ENCODE measurements around the gene KANSL1. TPM values are rescaled to one million over a fixed set of nuclear protein-coding genes. Genes with fewer than 3 reads are reported as not detected.

The KANSL1 gene
- total RNA-seq, 1 donor from 2014 or later: 121 TPM

DNA sequence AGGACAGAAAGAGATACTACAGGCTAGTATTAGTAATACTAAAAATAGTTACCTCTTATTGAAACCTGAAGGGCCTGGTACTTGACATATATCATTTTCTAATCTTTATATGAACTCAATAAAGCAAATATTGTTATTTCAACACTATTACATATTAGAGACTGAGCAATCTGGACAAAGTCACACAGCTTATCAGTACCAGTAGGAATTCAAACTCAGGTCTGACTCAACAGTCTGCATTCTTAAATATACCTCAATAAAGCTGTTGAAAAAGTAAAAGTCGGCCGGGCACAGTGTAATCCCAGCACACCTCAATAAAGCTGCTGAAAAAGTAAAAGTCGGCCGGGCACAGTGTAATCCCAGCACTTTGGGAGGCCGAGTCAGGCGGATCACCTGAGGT, 67.4 kb downstream of the KANSL1 start:
- H3K9me3 Mint-ChIP-seq: no peaks in the 10 kb centered on the region

DNA sequence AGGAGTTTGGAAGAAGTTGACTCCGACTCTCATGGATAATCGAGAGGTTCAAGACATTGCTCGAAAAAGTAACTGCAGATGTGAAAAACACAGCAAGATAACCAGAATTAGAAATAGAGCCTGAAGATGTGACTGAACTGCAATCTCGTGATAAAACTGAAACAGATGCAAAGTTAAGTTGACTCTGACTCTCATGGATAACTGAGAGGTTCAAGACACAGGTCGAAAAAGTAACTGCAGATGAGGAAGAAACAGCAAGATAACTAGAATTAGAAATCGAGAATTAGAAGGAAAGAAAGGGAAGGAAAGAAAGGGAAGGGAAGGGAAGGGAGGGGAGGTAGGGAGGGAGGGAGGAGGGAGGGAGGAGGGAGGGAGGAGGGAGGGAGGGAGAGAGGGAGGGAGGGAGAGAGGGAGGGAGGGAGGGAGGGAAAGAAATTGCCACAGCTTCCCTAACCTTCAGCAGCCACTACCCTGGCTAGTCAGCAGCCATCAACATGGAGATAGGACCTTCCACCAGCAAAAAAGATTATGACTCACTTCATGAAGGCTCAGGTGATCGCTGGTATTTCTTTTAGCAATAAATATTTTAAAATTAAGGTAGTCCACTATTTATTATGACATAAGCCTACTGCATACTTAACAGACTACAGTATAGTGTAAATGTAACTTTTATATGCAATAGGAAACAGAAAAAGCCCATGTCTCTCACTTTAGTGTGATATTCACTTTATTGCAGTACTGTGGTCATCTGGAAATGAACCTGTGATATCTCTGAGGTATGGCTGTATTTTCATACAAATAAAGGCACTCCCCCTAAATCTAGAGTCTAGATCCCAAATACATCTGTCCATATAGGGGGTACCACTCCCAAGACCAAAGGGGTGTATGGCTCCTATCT, 68.3 kb downstream of the KANSL1 start:
- H3K27me3 Mint-ChIP-seq (ENCODE audit: low read depth): no peaks in the 10 kb centered on the region
- no peak overlapping the region for H3K27ac Mint-ChIP-seq (ENCODE audit: unreplicated experiment)
- H3K36me3 Mint-ChIP-seq (ENCODE audit: low read depth): no peaks in the 10 kb centered on the region
- no peak overlapping the region for H3K4me3 Mint-ChIP-seq
- TF ChIP-seq, protein P1, sequence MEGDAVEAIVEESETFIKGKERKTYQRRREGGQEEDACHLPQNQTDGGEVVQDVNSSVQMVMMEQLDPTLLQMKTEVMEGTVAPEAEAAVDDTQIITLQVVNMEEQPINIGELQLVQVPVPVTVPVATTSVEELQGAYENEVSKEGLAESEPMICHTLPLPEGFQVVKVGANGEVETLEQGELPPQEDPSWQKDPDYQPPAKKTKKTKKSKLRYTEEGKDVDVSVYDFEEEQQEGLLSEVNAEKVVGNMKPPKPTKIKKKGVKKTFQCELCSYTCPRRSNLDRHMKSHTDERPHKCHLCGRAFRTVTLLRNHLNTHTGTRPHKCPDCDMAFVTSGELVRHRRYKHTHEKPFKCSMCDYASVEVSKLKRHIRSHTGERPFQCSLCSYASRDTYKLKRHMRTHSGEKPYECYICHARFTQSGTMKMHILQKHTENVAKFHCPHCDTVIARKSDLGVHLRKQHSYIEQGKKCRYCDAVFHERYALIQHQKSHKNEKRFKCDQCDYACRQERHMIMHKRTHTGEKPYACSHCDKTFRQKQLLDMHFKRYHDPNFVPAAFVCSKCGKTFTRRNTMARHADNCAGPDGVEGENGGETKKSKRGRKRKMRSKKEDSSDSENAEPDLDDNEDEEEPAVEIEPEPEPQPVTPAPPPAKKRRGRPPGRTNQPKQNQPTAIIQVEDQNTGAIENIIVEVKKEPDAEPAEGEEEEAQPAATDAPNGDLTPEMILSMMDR (conservative IDR thresholded peaks at IDR 0.05): no peak
- H3K4me1 Mint-ChIP-seq: peaks cover 56% of the 10 kb centered on the region
- H3K9me3 Mint-ChIP-seq: no peaks in the 10 kb centered on the region
- no peak for DNase-seq (ENCODE audit: low read depth, low spot score)

More for the DNA sequence above, 67.4 kb downstream of the KANSL1 start:
- H3K27me3 Mint-ChIP-seq (ENCODE audit: low read depth): no peaks in the 10 kb centered on the region
- no peak for DNase-seq (ENCODE audit: low read depth, low spot score)
- H3K4me1 Mint-ChIP-seq: peaks cover 61% of the 10 kb centered on the region
- no peak overlapping the region for H3K4me3 Mint-ChIP-seq
- TF ChIP-seq, protein P1 (conservative IDR thresholded peaks at IDR 0.05): no peak
- no peaks in the 10 kb centered on the region for H3K36me3 Mint-ChIP-seq (ENCODE audit: low read depth)
- H3K27ac Mint-ChIP-seq (ENCODE audit: unreplicated experiment): no peak overlapping the region

DNA sequence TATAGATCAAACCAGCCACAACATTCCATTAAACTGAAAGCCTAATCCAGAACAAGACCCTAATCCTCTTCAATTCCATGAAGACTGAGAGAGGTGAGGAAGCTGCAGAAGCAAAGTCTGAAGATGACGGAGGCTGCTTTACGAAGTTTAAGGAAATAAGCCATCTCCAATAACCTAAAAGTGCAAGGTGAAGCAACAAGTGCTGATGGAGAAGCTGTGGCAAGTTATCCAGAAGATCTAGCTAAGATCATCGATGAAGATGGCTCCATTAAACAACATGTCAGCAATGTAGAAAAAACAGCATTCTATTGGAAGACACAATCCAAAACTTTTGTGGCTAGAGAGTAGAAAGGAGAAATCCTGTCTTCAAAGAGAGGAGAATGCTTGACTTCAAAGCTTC, 69.6 kb downstream of the KANSL1 start:
- no peaks in the 10 kb centered on the region for H3K27me3 Mint-ChIP-seq (ENCODE audit: low read depth)
- DNase-seq (ENCODE audit: low read depth, low spot score): no peak
- no peaks in the 10 kb centered on the region for H3K9me3 Mint-ChIP-seq
- H3K36me3 Mint-ChIP-seq (ENCODE audit: low read depth): no peaks in the 10 kb centered on the region
- TF ChIP-seq, protein P1 (conservative IDR thresholded peaks at IDR 0.05): no peak
- H3K4me1 Mint-ChIP-seq: peaks cover 55% of the 10 kb centered on the region
- H3K27ac Mint-ChIP-seq (ENCODE audit: unreplicated experiment): no peak overlapping the region
- H3K4me3 Mint-ChIP-seq: no peak overlapping the region

DNA sequence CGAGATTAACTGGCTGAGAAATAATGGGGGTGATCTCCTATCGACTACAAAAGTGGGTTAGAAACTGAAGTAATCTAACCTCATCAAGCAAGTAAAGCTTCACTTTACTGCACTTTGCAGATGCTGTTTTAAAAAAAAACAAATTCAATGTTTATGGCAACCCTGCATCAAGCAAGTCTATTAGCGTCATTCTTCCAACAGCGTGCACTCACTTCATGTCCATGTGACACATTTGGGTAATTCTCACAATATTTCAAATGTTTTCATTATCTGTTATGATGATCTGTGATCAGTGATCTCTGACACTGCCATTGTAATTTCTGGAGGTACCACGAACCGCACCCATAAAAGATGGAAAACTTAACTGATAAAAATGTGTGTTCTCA, 70.8 kb downstream of the KANSL1 start:
- Mint-ChIP-seq H3K36me3 (ENCODE audit: low read depth) (no peaks in the 10 kb centered on the region), H3K9me3 (no peaks in the 10 kb centered on the region), H3K4me1 (peaks cover 55% of the 10 kb centered on the region), H3K27ac (ENCODE audit: unreplicated experiment) (no peak overlapping the region), H3K27me3 (ENCODE audit: low read depth) (no peaks in the 10 kb centered on the region), H3K4me3 (no peak overlapping the region)
- TF ChIP-seq, protein P1 (conservative IDR thresholded peaks at IDR 0.05): no peak
- no peak for DNase-seq (ENCODE audit: low read depth, low spot score)

- TF ChIP-seq, protein P1 (conservative IDR thresholded peaks at IDR 0.05): no peak
- Mint-ChIP-seq H3K36me3 (ENCODE audit: low read depth) (no peaks in the 10 kb centered on the region), H3K4me1 (peaks cover 60% of the 10 kb centered on the region), H3K27ac (ENCODE audit: unreplicated experiment) (peak overlapping the region; percentile 64), H3K27me3 (ENCODE audit: low read depth) (no peaks in the 10 kb centered on the region), H3K4me3 (no peak overlapping the region), H3K9me3 (no peaks in the 10 kb centered on the region)
- DNase-seq (ENCODE audit: low read depth, low spot score): no peak
Observed at GRCh38 chr17:46121841-46122485, 71.3 kb downstream of the KANSL1 start.

Data from neural crest cell (in vitro differentiated cells).